B cell (primary cell): ENCODE measurements around the gene PHETA2.

Source experiments
- CTCF ChIP-seq: fragments of 200-600 bp; IDR thresholded peaks from one replicate; pipeline ENCODE4 v1.8.0; 2022; ENCODE audit warnings: antibody characterized with exemption, mild to moderate bottlenecking
- EZH2 ChIP-seq: IDR thresholded peaks from 2 replicates; pipeline ENCODE4 v1.6.1; 2012; ENCODE audit warnings: borderline replicate concordance, low read depth, mild to moderate bottlenecking, moderate library complexity, low read length; ENCODE audit not compliant: insufficient read depth, poor library complexity, severe bottlenecking

DNA sequence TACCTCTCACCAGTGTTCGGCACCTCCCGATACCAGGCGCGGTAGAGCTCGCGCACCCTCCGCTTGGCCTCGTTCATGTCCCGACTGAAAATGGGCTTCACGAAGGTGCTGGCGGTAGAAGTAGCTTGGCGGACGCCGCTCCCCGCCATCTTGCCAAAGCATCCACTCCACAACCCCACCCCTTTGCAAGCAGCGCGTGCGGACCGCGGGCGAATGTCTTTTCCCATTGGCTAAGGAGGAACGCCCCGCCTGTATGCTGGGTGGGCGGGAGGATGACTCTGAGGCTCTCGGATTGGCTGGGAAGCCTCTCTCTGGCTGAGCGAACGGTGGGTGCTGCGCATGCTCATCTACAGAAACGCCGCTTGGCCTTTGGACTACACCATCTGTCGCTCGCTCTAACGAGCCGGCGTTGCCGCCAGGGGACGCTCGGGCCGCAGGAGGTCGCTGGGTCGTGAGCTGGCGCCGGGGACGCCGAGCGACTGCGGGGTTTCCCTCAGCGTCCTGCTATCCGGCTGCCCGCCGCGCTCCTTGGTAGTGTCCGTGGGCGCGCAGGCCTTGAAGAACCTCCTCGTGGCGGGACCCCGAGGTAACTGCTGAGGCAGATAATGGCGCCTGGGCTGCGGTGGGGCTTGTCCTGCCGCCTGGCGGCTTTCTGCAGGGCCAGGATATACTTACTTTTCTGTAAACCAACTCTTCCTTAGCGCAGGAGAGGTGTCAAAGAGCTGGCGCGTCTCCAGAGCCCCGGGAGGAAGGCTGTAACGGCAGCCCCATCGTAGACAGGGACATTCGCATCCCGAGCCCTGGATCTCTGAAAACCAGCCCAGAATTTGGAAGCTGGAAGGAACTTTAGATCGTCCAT lies 16.8 kb downstream of the PHETA2 start, which contains the start of gene NDUFA6:
- peak; percentile 92 for TF ChIP-seq CTCF
- no peak for TF ChIP-seq EZH2
